Panc1 (cell line): ENCODE data around the gene DIPK1B. TPM values are rescaled to one million over a fixed set of nuclear protein-coding genes. Genes with fewer than 3 reads are reported as not detected.

ENCODE experiments used
- ATAC-seq: fragments of 200-7000 bp; cut with Tn5 transposase; 2 replicates; pipeline ENCODE4 v1.9.1; 2020; ENCODE audit warnings: mild to moderate bottlenecking, moderate library complexity
- BruUV-seq: library from RNA; stranded (reverse); fragments of 400-500 nt; replicated peaks from 2 replicates; lab custom pipeline; 2021; lab: Mats Ljungman, UMichigan
- CTCF ChIA-PET: fragments of 300-600 bp; sonication (Branson Sonifier 250); formaldehyde crosslinking; loops from one replicate; lab custom pipeline; 2022; ENCODE audit warnings: antibody characterized with exemption; lab: Charles Lee
- POLR2A ChIA-PET: fragments of 300-600 bp; sonication (Branson Sonifier 250); formaldehyde crosslinking; loops from one replicate; lab custom pipeline; 2022; ENCODE audit warnings: antibody characterized with exemption; lab: Charles Lee
- DNase-seq: peaks from one replicate; pipeline ENCODE4 v3.0.0-alpha.2; 2010; ENCODE audit warnings: low read depth, low spot score
- H3K27ac ChIP-seq: 2 replicates; pipeline ENCODE4 v1.5.1; 2011; ENCODE audit warnings: mild to moderate bottlenecking, low read length, inconsistent platforms
- H3K27me3 ChIP-seq: fragments of 200-500 bp; sonication (Bioruptor generic); 2 replicates; pipeline ENCODE4 v1.6.0; 2014; ENCODE audit warnings: low read length, inconsistent platforms; ENCODE audit not compliant: control insufficient read depth, insufficient read depth
- H3K36me3 ChIP-seq: fragments of 200-500 bp; sonication (Bioruptor generic); 2 replicates; pipeline ENCODE4 v1.5.1; 2014; ENCODE audit warnings: inconsistent platforms, mild to moderate bottlenecking, low read length, moderate library complexity; ENCODE audit not compliant: control insufficient read depth, insufficient read depth
- H3K4me1 ChIP-seq: 2 replicates; pipeline ENCODE4 v1.5.1; 2011; ENCODE audit warnings: inconsistent platforms, mild to moderate bottlenecking, low read length, moderate library complexity; ENCODE audit not compliant: control insufficient read depth, insufficient read depth
- H3K4me3 ChIP-seq, 2 experiments: 2 replicates each; pipeline ENCODE4 v1.5.1; 2011 to 2012; ENCODE audit warnings: low read depth in 2 of 2, low read length in 2 of 2, mild to moderate bottlenecking in 2 of 2, inconsistent platforms in 1 of 2, moderate library complexity in 1 of 2
- H3K9me3 ChIP-seq: fragments of 200-500 bp; sonication (Bioruptor generic); 2 replicates; pipeline ENCODE4 v1.5.1; 2014; ENCODE audit warnings: low read depth, mild to moderate bottlenecking, inconsistent platforms, low read length, moderate library complexity; ENCODE audit not compliant: control insufficient read depth, insufficient read depth
- POLR2AphosphoS5 ChIP-seq: IDR thresholded peaks from 2 replicates; pipeline ENCODE4 v1.6.1; 2012; ENCODE audit warnings: mild to moderate bottlenecking, low read depth, low read length, moderate library complexity
- SIN3A ChIP-seq: IDR thresholded peaks from 2 replicates; pipeline ENCODE4 v1.6.1; 2012; ENCODE audit warnings: low read depth, mild to moderate bottlenecking, low read length, moderate library complexity, borderline replicate concordance; ENCODE audit not compliant: insufficient read depth
- TCF7L2 ChIP-seq: IDR thresholded peaks from 2 replicates; pipeline ENCODE4 v1.6.1; 2011; ENCODE audit warnings: mild to moderate bottlenecking, low read depth, low read length, inconsistent platforms
- in situ Hi-C: cut with HindIII; loops from 2 replicates; pipeline ENCODE4 v1.10.0; 2016; ENCODE audit warnings: low sequenced_read_pairs, low pct_unique_long_range_greater_than_20kb
- intact Hi-C: fragments of 100-400 bp; cut with micrococcal nuclease; formaldehyde crosslinking; loops from one replicate; pipeline ENCODE4 v1.10.0; 2022; ENCODE audit not compliant: unreplicated experiment
- total RNA-seq: library from RNA; stranded (reverse); gene quantifications from one replicate; pipeline ENCODE4 v1.2.1, GENCODE V29; 2021; ENCODE audit not compliant: unreplicated experiment
- TF ChIP-seq, protein P1 (sequence below): fragments of 450-650 bp; IDR thresholded peaks from 2 replicates; pipeline ENCODE4 v1.5.1; 2017; ENCODE audit warnings: mild to moderate bottlenecking
- TF ChIP-seq, protein P2 (sequence below), 2 experiments: IDR thresholded peaks; 2 replicates each; pipeline ENCODE4 v1.6.1; 2011 to 2012; ENCODE audit warnings: low read depth in 2 of 2, control low read depth in 1 of 2, low read length in 1 of 2, mild to moderate bottlenecking in 1 of 2, moderate library complexity in 1 of 2; ENCODE audit not compliant: insufficient read depth in 1 of 2

The DIPK1B gene
- total RNA-seq, 1 experiment from 2014 or later: 10.6 TPM

DNA sequence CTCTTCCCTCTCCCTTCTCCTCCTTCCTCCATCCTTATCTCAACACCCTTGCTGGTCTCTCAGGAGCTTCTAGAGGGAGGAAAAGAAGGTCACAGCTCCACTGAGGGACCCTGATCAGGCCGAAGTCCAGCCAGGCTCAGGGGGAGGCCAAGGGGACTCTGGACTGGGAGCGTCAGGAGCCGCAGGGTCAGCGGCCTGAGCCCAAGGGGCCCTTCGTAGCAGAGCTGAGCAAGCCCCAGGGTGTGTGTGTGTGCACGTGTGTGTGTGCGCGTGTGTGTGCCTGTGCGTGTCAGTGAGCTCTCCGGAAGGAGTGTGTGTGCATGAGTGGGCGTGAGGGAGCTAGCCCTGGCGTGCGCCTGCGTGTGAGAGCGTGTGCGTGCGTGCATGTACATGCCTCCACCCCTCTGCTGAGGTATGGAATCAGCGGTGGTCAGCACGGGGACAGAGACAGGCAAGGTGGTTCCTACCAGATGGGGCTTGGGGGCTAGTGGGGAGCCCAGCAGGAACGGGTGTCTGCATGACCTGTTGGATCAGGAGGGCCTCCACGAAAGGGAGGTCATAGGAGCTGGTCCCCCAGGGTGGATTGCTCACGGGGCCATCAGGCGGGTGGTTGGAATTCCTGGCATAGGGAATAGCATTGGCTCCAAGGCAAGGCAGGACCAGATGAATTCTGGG lies 15.1 kb upstream of the DIPK1B start:
- CTCF ChIA-PET: no interaction called here
- in situ Hi-C loops: no loop called here
- DNase-seq (no peak), ATAC-seq (no peak)
- Histone ChIP-seq H3K36me3 (no peaks in the 10 kb centered on the region), H3K27me3 (no peaks in the 10 kb centered on the region), H3K9me3 (no peaks in the 10 kb centered on the region), H3K4me1 (peaks cover 39% of the 10 kb centered on the region), H3K27ac (0 out of 2 replicates have a peak overlapping the region, but pooled peaks have one; percentile 54), H3K4me3 (no peak overlapping the region)
- POLR2A ChIA-PET: no interaction called here
- BruUV-seq: no TSS peak
- TF ChIP-seq, protein P1, sequence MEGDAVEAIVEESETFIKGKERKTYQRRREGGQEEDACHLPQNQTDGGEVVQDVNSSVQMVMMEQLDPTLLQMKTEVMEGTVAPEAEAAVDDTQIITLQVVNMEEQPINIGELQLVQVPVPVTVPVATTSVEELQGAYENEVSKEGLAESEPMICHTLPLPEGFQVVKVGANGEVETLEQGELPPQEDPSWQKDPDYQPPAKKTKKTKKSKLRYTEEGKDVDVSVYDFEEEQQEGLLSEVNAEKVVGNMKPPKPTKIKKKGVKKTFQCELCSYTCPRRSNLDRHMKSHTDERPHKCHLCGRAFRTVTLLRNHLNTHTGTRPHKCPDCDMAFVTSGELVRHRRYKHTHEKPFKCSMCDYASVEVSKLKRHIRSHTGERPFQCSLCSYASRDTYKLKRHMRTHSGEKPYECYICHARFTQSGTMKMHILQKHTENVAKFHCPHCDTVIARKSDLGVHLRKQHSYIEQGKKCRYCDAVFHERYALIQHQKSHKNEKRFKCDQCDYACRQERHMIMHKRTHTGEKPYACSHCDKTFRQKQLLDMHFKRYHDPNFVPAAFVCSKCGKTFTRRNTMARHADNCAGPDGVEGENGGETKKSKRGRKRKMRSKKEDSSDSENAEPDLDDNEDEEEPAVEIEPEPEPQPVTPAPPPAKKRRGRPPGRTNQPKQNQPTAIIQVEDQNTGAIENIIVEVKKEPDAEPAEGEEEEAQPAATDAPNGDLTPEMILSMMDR: no peak
- no peak for TF ChIP-seq SIN3A
- TF ChIP-seq TCF7L2: no peak
- TF ChIP-seq, protein P2, sequence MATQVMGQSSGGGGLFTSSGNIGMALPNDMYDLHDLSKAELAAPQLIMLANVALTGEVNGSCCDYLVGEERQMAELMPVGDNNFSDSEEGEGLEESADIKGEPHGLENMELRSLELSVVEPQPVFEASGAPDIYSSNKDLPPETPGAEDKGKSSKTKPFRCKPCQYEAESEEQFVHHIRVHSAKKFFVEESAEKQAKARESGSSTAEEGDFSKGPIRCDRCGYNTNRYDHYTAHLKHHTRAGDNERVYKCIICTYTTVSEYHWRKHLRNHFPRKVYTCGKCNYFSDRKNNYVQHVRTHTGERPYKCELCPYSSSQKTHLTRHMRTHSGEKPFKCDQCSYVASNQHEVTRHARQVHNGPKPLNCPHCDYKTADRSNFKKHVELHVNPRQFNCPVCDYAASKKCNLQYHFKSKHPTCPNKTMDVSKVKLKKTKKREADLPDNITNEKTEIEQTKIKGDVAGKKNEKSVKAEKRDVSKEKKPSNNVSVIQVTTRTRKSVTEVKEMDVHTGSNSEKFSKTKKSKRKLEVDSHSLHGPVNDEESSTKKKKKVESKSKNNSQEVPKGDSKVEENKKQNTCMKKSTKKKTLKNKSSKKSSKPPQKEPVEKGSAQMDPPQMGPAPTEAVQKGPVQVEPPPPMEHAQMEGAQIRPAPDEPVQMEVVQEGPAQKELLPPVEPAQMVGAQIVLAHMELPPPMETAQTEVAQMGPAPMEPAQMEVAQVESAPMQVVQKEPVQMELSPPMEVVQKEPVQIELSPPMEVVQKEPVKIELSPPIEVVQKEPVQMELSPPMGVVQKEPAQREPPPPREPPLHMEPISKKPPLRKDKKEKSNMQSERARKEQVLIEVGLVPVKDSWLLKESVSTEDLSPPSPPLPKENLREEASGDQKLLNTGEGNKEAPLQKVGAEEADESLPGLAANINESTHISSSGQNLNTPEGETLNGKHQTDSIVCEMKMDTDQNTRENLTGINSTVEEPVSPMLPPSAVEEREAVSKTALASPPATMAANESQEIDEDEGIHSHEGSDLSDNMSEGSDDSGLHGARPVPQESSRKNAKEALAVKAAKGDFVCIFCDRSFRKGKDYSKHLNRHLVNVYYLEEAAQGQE (IDR thresholded peaks at IDR 0.05; ENCODE audit: insufficient read depth in 1 of 2, low read depth in 2 of 2, low read length in 1 of 2): no peak
- no peak for TF ChIP-seq POLR2AphosphoS5
- intact Hi-C loops: no loop called here

DNA sequence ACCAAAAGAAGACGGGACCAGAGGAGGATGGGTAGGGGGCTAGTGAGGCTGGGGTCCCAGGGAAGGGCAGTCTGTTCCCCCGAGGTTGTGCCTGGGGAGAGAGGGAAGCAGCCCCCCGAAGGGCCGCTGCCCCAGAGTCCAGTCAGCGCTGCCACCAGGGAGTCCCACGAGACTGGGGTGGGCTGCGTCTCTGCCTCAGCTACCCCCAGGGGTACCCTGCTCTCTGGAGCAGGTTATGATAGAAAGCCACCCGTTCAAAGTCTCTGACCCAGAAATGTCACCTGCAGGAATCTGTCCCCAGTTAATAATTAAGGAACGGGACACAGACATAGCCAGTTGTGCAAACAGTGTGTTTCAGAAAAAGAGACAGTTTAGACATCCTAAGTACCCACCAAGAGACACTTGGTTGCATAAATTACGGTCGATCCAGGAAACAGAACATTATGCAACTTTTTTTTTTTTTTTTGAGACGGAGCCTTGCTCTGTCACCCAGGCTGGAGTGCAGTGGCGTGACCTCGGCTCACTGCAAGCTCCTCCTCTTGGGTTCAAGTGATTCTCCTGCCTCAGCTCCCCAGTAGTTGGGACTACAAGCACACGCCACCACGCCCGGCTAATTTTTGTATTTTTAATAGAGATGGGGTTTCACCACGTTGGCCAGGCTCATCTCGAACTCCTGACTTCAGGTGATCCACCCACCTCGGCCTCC lies 14.4 kb upstream of the DIPK1B start:
- ChIA-PET POLR2A (interaction anchor here (0.7 kb wide), 1 partner anchor 20 kb away, joined by 3 read pairs; no protein-coding TSS in a partner anchor), CTCF (interaction anchor here (0.8 kb wide), 1 partner anchor 240 kb away, joined by 7 read pairs; no protein-coding TSS in a partner anchor)
- intact Hi-C loops (no loop called here), in situ Hi-C loops (no loop called here)
- no peaks in the 10 kb centered on the region for H3K9me3 ChIP-seq
- no peak overlapping the region for H3K4me3 ChIP-seq
- H3K36me3 ChIP-seq: no peaks in the 10 kb centered on the region
- no peak for TF ChIP-seq TCF7L2
- TF ChIP-seq SIN3A: no peak
- TF ChIP-seq, protein P1: no peak
- no peak for TF ChIP-seq POLR2AphosphoS5
- TF ChIP-seq, protein P2 (IDR thresholded peaks at IDR 0.05; ENCODE audit: insufficient read depth in 1 of 2, low read depth in 2 of 2, low read length in 1 of 2): no peak
- ATAC-seq (no peak), DNase-seq (no peak)
- H3K27me3 ChIP-seq: no peaks in the 10 kb centered on the region
- BruUV-seq: no TSS peak
- H3K4me1 ChIP-seq: peaks cover 35% of the 10 kb centered on the region
- H3K27ac ChIP-seq: no peak overlapping the region
